ENCODE measurements around the gene UBE2V1.
A peak's percentile ranks its signal among the peaks of the same experiment; 100 is the strongest.

UBE2V1 gene

DNA sequence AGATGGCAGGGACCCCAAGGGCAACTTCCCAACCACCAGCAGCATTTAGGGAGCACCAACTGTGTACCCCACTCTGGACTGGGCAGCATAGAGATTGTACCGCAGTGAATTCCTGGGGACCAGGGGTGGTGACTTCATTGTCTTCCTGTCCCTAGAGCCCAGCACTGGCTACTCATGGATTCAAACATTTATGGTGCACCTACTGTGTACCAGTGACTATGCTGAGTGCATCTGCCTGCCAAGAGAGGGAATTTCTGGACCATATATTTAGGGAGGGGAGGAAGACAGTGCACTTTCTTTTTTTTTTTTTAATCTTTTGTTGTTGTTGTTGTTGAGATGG lies 55.3 kb downstream of the UBE2V1 start:
- Mint-ChIP-seq H3K9me3 (no peaks in the 10 kb centered on the region), H3K27me3 (peaks cover under 1% of the 10 kb centered on the region), H3K4me1 (ENCODE audit: low read depth) (no peaks in the 10 kb centered on the region), H3K36me3 (ENCODE audit: low read depth) (no peaks in the 10 kb centered on the region), H3K27ac (no peak overlapping the region), H3K4me3 (no peak overlapping the region)

DNA sequence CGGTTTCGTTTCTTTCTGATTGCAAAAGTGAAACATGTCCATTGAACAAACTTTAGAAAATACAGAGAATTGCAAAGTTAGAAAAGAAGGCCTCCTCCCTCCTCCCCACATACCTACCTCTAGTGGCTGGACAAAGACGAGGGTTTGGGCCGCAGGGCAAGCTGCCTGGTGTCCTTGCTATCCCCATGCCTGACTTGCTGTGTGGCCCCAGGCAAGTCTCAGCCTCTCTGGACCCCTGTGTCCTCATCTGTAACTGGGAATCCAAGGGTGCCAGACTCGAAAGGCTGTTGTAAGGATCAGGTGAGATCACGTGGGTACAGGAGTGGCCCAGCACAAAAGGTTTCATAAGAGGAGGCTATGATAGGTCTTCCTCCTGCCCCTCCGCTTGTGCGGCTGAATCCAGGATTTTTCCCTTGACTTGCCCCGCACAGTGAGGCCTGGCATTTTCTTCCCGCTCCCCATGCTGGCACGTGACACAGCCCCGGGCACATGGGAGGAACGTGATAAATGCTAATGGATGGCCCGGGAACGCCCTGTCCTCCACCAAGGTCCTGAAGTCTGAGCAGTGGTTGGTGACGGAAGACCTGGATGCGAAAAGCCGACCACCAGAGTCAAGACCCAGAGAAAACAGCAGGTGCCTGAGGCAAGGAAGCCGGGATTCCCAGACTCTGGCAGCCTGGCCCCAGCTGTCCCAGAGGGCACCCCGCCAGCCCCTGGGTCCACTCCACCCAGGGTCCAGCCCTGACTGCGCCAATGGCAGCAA lies 55.8 kb downstream of the UBE2V1 start:
- Mint-ChIP-seq H3K27me3 (peaks cover 3% of the 10 kb centered on the region), H3K27ac (no peak overlapping the region), H3K4me1 (ENCODE audit: low read depth) (no peaks in the 10 kb centered on the region), H3K4me3 (no peak overlapping the region), H3K9me3 (no peaks in the 10 kb centered on the region), H3K36me3 (ENCODE audit: low read depth) (no peaks in the 10 kb centered on the region)

DNA sequence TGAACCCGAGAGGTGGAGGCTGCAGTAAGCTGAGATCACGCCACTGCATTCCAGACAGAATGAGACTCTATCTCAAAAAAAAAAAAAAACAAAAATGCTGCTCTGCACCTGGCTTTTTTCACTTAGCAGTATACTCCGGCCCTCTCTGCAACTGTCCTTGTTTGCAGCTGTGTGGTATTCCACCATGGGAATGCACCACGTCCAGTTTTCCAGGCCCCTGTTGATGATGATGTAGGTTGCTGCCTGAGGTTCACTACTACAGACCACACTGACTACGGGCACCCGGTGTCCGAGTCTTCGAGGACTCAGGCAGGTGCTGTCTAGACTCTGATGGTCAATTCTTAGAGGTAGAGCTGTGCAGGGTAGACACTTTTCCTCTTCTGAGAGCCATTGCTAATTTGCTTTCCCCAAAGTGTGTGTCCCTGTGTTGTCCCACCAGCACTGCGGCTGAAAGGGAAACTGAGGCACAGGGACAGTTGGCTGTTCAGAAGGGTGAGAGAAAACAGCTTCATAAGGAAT lies 56.5 kb downstream of the UBE2V1 start:
- Mint-ChIP-seq H3K4me1 (ENCODE audit: low read depth) (no peaks in the 10 kb centered on the region), H3K27ac (no peak overlapping the region), H3K36me3 (ENCODE audit: low read depth) (no peaks in the 10 kb centered on the region), H3K9me3 (no peaks in the 10 kb centered on the region), H3K4me3 (no peak overlapping the region), H3K27me3 (peaks cover 3% of the 10 kb centered on the region)

GRCh38 chr20:50055524-50056083 lies 57.3 kb downstream of the UBE2V1 start:
- H3K27ac Mint-ChIP-seq = no peak overlapping the region
- H3K36me3 Mint-ChIP-seq (ENCODE audit: low read depth) = no peaks in the 10 kb centered on the region
- no peak overlapping the region for H3K4me3 Mint-ChIP-seq
- H3K4me1 Mint-ChIP-seq (ENCODE audit: low read depth) = no peaks in the 10 kb centered on the region
- H3K9me3 Mint-ChIP-seq = no peaks in the 10 kb centered on the region
- peaks cover 3% of the 10 kb centered on the region for H3K27me3 Mint-ChIP-seq

GRCh38 chr20:50054626-50055511 lies 58.1 kb downstream of the UBE2V1 start:
- no peak overlapping the region for H3K4me3 Mint-ChIP-seq
- peaks cover under 1% of the 10 kb centered on the region for H3K4me1 Mint-ChIP-seq (ENCODE audit: low read depth)
- H3K27me3 Mint-ChIP-seq = peaks cover 3% of the 10 kb centered on the region
- H3K9me3 Mint-ChIP-seq = no peaks in the 10 kb centered on the region
- no peaks in the 10 kb centered on the region for H3K36me3 Mint-ChIP-seq (ENCODE audit: low read depth)
- no peak overlapping the region for H3K27ac Mint-ChIP-seq

DNA sequence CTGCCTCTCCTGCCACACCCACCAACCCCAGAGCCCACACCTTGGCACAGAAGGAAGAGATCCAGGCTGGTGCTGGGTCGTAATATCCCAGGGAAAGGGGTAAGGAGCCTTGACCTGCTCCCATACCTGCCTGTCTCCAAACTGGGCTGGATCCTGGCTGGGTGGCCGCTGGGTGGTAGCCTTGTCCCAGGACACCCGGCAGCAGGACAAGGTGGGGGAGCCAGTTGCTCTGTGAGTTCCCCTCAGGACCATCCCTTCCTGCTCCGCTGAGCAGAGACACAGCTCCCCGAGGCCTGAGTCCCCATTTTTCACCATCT lies 58.8 kb downstream of the UBE2V1 start:
- Mint-ChIP-seq H3K27me3 (peaks cover 3% of the 10 kb centered on the region), H3K4me1 (ENCODE audit: low read depth) (peaks cover 6% of the 10 kb centered on the region), H3K4me3 (no peak overlapping the region), H3K9me3 (no peaks in the 10 kb centered on the region), H3K36me3 (ENCODE audit: low read depth) (no peaks in the 10 kb centered on the region), H3K27ac (no peak overlapping the region)

- Mint-ChIP-seq H3K9me3 (no peaks in the 10 kb centered on the region), H3K27ac (no peak overlapping the region), H3K27me3 (peaks cover 3% of the 10 kb centered on the region), H3K4me1 (ENCODE audit: low read depth) (peaks cover 10% of the 10 kb centered on the region), H3K4me3 (no peak overlapping the region), H3K36me3 (ENCODE audit: low read depth) (no peaks in the 10 kb centered on the region)
Measured at GRCh38 chr20:50053362-50054230, 59.4 kb downstream of the UBE2V1 start.

DNA sequence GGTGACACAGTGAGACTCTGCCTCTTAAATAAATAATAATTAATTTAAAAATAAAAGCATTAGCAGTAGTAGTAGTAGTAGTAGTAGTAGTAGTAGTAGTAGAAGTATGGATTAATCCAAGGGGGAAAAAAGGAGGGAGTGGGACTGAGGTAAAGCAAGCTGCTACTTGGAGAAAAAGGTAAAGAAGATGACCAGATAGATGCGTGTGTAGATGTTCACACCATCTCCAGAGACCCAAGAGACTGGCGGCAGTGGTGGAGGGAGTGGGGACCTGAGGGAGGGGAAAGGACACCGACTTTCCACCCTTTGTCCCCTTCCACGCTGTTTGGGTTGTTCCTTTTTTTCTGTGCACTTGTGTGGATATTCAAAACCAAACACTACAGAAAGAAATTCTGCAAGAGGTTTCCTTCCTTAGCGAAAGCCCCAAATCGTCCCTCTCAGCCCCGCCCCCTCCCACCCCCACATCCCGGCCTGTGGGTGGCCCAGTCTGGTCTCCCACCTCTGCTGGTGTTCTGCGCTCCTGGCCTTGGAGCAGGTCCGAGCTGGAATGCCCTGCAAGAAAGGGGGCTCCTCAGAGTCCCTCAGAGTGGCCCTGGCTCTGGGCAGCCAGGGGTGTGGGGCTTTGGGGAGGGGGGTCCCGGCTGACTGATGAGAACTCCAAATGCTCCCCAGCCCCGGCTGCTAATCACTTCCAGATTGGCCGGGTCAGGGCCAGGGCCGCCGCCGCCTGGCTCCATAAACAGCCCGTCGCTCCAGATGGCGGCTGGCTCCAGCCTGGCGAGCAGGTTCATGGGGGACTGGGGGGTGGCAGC lies 60.2 kb downstream of the UBE2V1 start:
- H3K4me3 Mint-ChIP-seq = no peak overlapping the region
- no peak overlapping the region for H3K27ac Mint-ChIP-seq
- H3K27me3 Mint-ChIP-seq = peaks cover 3% of the 10 kb centered on the region
- peaks cover 19% of the 10 kb centered on the region for H3K4me1 Mint-ChIP-seq (ENCODE audit: low read depth)
- no peaks in the 10 kb centered on the region for H3K36me3 Mint-ChIP-seq (ENCODE audit: low read depth)
- no peaks in the 10 kb centered on the region for H3K9me3 Mint-ChIP-seq

DNA sequence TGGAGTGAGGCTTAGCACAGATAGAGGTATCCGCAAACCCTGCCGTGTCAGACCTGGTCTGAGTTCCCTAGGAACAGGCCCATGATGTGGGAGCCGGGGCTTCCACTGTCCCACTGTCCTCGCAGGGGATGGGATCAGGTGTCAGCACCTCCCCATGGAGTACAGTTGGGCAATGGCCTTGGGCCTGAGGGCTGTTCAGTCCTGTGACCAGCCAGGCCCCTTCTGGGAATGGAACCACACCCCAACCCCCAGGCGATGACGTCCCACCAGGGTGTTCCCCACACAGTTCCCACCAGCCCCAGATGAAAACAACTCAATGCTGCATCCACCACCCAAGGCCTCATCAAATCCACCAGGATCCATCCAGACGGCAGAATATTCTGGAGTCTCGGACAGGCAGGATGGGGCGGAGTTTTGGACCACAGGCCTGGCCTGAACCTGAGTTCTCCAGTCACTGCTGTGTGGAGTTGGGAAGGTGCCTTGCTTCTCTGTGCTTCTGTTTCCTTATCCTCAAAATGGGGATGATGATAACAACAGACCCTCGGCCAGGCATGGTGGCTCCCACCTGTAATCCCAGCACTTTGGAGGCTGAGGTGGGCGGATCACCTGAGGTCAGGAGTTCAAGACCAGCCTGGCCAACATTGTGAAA lies 62.2 kb downstream of the UBE2V1 start:
- H3K27ac Mint-ChIP-seq = no peak overlapping the region
- H3K4me3 Mint-ChIP-seq = no peak overlapping the region
- H3K27me3 Mint-ChIP-seq = peaks cover 9% of the 10 kb centered on the region
- H3K4me1 Mint-ChIP-seq (ENCODE audit: low read depth) = peaks cover 22% of the 10 kb centered on the region
- no peaks in the 10 kb centered on the region for H3K36me3 Mint-ChIP-seq (ENCODE audit: low read depth)
- H3K9me3 Mint-ChIP-seq = no peaks in the 10 kb centered on the region

- H3K27me3 Mint-ChIP-seq = peaks cover 13% of the 10 kb centered on the region
- no peaks in the 10 kb centered on the region for H3K9me3 Mint-ChIP-seq
- no peaks in the 10 kb centered on the region for H3K36me3 Mint-ChIP-seq (ENCODE audit: low read depth)
- peaks cover 22% of the 10 kb centered on the region for H3K4me1 Mint-ChIP-seq (ENCODE audit: low read depth)
- no peak overlapping the region for H3K27ac Mint-ChIP-seq
- H3K4me3 Mint-ChIP-seq = no peak overlapping the region
Measured at GRCh38 chr20:50050214-50050613, 62.7 kb downstream of the UBE2V1 start.

DNA sequence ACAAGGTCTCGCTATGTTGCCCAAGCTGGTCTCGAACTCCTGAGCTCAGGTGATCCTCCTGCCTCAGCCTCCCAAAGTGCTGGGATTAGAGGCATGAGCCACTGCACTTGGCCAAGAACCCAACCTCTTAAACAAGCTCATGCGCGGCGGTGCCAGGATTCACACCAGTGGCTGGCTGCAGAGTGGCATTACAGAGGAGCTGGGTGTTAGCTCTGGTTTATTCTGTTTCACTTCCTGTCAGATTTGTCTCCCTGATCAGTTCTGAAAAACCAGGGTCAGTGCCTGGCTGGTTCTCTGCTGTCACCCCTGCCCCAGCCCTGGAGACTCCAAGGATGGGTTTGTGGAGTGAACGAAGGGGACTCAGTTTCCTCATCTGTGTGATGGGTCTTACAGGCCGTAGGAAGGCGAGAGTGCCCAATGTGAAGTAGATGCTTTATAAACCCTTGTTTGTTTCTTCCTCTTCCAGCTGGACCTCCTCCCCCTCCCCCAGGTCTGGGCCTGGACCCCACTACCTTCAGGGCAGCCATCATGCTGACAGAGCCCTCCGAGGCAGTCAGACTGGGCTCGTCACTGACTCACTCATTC lies 63.4 kb downstream of the UBE2V1 start:
- Mint-ChIP-seq H3K36me3 (ENCODE audit: low read depth) (no peaks in the 10 kb centered on the region), H3K27ac (no peak overlapping the region), H3K9me3 (no peaks in the 10 kb centered on the region), H3K27me3 (peaks cover 13% of the 10 kb centered on the region), H3K4me3 (no peak overlapping the region), H3K4me1 (ENCODE audit: low read depth) (peaks cover 22% of the 10 kb centered on the region)

DNA sequence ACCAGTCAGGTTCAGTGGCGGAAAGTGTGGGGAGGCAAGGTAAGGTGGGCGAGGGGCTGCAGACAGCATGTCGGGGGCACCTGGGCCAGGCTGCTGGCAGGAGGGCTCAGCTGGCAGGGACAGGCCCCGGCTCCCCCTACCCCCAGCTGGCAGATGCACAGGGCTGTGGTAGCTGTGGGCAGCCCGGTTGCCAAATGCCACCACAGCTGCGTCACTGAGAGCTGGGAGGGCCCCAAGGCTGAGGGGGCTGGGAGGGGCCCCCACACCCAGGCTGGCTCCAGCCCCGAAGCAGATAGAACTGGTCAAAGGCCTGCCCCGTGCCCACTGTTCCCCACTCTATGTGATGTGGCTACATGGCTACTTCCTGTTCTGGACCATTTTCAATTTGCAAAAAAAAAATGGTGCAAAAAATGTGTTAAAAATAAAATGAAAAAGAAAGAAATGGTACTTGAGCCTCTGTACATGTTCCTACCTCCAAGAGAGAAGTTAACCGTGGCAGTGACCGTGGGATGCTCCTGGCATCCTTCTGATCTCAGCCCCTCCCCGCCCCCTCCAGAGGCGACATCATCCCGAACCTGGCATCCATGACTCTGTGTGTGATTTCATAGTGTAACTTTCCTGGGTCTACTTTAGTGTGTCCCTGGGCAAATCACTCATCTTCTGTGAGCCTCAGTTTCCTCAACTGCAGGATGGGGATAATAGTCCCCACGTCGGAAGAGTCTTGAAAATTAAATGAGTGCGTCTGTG lies 64.4 kb downstream of the UBE2V1 start:
- Mint-ChIP-seq H3K27me3 (peaks cover 13% of the 10 kb centered on the region), H3K27ac (peak overlapping the region; percentile 77), H3K36me3 (ENCODE audit: low read depth) (no peaks in the 10 kb centered on the region), H3K4me1 (ENCODE audit: low read depth) (peaks cover 22% of the 10 kb centered on the region), H3K4me3 (no peak overlapping the region), H3K9me3 (no peaks in the 10 kb centered on the region)

Measured in stimulated activated naive CD8-positive, alpha-beta T cell treated with anti-CD3 and anti-CD28 coated beads, Interleukin-15, Interleukin-2, amounts not matched to agents 100 ng/mL and 50 ng/mL, for 24 hours (primary cell).